Activated effector memory CD4-positive, alpha-beta T cell treated with anti-CD3 and anti-CD28 coated beads, Interleukin-2, amount 50 U/mL, for 16 hours (primary cell): Measurements from ENCODE around the gene CCNO.

ENCODE experiments used
- DNase-seq: peaks from one replicate; pipeline ENCODE4 v3.0.0-alpha.2; 2020

The CCNO gene, protein sequence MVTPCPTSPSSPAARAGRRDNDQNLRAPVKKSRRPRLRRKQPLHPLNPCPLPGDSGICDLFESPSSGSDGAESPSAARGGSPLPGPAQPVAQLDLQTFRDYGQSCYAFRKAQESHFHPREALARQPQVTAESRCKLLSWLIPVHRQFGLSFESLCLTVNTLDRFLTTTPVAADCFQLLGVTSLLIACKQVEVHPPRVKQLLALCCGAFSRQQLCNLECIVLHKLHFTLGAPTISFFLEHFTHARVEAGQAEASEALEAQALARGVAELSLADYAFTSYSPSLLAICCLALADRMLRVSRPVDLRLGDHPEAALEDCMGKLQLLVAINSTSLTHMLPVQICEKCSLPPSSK

GRCh38 chr5:55232985-55233928 lies at the start of gene CCNO:
Gene CCNO (minus strand): TSS chr5:55233608. CDS start chr5:55233523, 85 bp downstream.
- DNase-seq, result peak; percentile 83

DNA sequence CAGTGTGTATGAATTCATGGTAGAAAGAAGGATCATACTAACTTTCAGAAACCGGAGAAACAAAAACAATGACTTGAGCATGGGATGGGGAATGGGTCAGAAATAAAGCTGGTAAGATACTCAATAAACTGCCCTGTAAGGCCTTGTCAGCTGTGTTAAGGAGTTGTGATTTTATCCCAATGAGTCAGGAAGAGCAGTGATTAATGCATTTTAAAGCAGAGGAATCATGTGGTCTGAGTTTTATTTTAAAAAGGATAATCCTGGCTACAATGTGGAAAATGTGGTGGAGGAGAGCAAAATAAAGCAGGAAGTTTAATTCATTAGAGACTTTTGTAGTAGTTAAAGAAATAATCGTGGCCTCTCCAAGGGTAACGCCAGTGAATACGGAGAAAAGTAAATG lies 45.4 kb upstream of the CCNO start:
- no peak for DNase-seq

- DNase-seq, result no peak
These were observed 43.4 kb upstream of the CCNO start for GRCh38 chr5:55276771-55277170.

DNA sequence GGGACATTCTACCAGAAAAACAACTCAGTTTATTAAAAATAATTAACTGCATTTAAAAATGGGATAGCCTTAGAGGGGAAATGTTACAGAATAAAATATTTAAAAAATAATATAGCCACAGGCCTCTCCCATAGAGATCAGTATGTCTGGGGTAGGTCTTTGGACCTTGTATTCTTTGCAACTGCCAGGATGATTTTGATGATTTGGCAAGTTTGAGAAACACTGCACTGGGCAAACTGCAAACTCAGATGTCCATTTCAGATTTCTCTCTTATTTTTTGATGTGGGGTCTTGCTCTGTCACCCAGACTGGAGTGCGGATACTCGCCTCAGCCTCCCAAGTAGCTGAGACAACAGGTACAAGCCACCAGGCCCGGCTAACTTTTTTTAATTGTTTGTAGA lies 24.9 kb upstream of the CCNO start:
- DNase-seq, result no peak

- no peak for DNase-seq
These were observed 21.4 kb upstream of the CCNO start for GRCh38 chr5:55254802-55255201.

GRCh38 chr5:55250064-55250463 lies 16.7 kb upstream of the CCNO start:
- DNase-seq, result no peak

DNA sequence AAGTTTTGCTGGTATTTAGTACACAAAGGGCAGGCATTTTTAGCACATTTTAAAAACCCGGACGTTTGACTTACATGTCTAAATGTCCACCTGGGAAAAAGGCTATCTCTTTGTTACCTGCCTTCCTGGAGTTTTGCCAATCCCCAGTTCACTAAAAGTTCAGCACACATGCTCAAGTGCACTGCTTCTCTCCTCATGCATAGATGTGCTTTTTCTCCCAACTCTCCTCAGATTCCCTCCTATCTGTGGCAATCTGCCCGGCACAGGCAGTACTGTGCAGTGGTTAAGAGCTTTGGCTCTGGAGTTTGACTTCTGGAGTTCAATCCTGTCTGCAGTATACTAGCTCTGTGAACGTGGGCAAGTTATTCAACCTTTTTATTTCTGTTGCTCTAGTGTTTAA lies 8.3 kb upstream of the CCNO start:
- no peak for DNase-seq

DNA sequence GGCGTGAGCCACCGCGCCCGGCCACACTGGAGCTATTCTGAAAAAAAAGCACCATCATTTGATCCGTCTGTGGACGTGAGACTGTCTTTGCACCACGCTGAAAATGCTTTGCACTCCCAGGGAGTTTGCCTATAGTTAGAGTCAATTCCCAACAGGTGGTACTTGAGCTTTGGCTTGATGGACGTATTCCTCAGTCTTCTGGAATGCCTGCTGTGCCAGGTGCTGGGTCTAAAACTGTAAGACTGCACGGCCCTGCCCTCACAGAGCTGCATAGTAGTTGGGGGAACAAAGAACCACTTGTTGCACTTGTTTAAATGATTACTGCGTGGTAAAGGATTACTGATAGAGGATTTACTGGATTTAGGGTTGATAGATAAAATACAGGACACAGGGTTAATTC lies 3.4 kb upstream of the CCNO start:
- DNase-seq, result no peak

DNA sequence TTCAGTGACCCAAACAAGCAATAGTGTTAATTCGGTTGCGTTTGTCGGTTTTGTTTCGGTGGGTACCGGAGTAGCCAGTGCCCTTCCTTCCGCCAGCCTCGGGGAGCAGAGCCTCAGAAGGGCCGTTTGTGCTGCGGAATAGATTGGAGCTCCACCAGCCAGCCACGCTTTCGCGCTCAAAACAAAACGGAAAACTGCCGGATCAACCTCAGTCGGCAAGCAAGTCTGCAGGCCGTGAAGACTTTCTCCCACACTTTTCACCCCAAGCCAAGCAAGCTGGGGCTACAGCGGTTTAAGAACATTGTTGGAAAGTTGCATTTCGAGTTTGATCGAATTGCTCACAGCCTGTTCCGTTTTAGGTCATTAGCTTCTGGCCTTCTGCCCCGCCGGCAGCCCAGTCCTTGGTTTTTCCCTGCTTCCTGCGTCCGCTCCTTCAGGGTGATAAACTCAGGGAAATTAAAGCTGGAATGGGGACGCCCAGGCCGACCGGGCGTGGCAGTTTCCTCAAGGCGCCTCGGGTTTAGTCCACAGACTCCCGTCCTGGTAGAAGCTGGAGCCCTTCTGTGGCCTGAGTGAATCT lies 803 bp upstream of the CCNO start:
- DNase-seq, result no peak

- no peak for DNase-seq
These were observed 980 bp downstream of the CCNO start for GRCh38 chr5:55232271-55232984.

GRCh38 chr5:55231919-55232270 lies 1.5 kb downstream of the CCNO start:
- DNase-seq, result no peak

GRCh38 chr5:55231029-55231918 lies 2.1 kb downstream of the CCNO start:
- DNase-seq, result no peak

GRCh38 chr5:55230086-55230629 lies 3.2 kb downstream of the CCNO start:
- DNase-seq, result no peak

GRCh38 chr5:55227664-55228430 lies 5.6 kb downstream of the CCNO start:
- DNase-seq, result no peak

DNA sequence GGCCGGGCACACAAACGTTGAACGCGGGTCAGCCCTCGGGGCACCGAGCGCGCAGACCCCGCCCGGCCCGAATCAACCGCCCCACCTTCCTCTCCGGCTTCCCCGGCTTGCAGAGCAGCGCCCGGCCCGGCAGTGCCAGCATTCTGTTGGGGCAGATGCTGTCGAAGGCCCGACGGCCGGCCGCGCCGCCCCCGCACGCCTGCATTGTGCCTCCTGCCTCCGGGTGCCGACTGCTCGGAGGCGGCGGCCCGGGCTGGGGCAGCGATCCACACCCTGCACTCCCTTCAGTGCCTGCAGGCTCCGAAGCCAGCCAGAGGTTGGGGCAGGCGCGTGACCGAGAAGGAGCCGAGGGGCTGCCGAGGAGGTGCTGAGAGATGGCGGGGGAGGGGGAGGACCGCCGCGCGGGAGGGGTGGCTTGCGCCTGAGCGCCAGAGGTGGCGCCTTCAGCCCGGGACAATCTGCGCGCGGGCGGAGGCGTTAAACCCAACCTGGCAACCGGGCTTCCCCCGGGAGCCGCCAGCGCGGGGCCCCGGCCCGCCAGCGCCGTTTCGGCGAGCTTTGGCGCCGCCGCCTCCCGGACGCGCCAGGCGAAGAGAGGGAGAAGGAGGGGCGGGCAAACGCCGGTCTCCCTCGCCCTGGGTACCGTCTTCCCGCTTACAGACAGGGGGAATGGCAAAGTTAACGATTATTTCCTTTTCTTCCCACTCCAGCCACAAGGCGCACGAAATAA lies 6.3 kb downstream of the CCNO start, which contains the start of gene MCIDAS:
MCIDAS (minus strand) TSS at position 382 of the 730 bp plus-strand sequence; CDS start at position 205, 177 bp downstream.
- DNase-seq, result peak; percentile 83

- peak; percentile 75 for DNase-seq
These were observed 7.1 kb downstream of the CCNO start for GRCh38 chr5:55226027-55226933.

GRCh38 chr5:55225346-55225745 lies 8.1 kb downstream of the CCNO start:
- DNase-seq, result no peak

DNA sequence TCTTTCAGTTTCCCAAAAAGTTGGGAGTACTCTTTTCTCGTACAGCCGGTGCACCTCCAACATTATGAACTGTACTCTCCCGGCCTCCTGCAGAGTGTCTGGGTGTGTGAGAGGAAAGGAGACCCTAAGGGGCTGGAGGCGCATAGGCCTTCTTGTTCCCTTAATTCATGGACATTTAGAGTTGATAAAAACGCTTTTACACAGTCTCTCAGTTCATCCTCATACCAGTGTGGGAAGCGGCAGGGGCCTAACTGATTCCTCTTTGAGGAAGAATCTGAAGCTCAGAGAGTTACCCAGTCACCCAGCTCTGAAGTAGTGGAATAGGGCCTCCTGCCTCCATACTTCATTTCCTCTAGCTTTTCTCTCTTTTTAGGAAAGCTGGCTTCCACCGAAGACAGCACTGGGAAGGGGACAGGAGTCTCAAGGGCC lies 9.6 kb downstream of the CCNO start:
- no peak for DNase-seq
